Measurements from ENCODE around the gene IFITM10.
A peak's percentile ranks its signal among the peaks of the same experiment; 100 is the strongest.

IFITM10 gene

GRCh38 chr11:1714908-1715885 lies 35.2 kb downstream of the IFITM10 start:
- DNase-seq (ENCODE audit: low spot score): no peak

GRCh38 chr11:1708716-1709115 lies 41.7 kb downstream of the IFITM10 start:
- DNase-seq (ENCODE audit: low spot score): no peak

- no peak for DNase-seq (ENCODE audit: low spot score)
These were observed 42.6 kb downstream of the IFITM10 start for GRCh38 chr11:1707751-1708150.

GRCh38 chr11:1706634-1707400 lies 43.6 kb downstream of the IFITM10 start:
- DNase-seq (ENCODE audit: low spot score): no peak

- DNase-seq (ENCODE audit: low spot score): no peak
These were observed 45.0 kb downstream of the IFITM10 start for GRCh38 chr11:1705126-1706052.

GRCh38 chr11:1703146-1703545 lies 47.2 kb downstream of the IFITM10 start:
- no peak for DNase-seq (ENCODE audit: low spot score)

- no peak for DNase-seq (ENCODE audit: low spot score)
These were observed 47.9 kb downstream of the IFITM10 start for GRCh38 chr11:1702506-1702905.

- no peak for DNase-seq (ENCODE audit: low spot score)
These were observed 49.1 kb downstream of the IFITM10 start for GRCh38 chr11:1701091-1701807.

GRCh38 chr11:1699771-1700170 lies 50.6 kb downstream of the IFITM10 start:
- no peak for DNase-seq (ENCODE audit: low spot score)

- DNase-seq (ENCODE audit: low spot score): no peak
These were observed 53.5 kb downstream of the IFITM10 start, which contains the start of gene KRTAP5-6 for GRCh38 chr11:1696608-1697570. Gene KRTAP5-6 (plus strand): TSS chr11:1697195. CDS start chr11:1697246, 51 bp downstream.

GRCh38 chr11:1695548-1696108 lies 54.8 kb downstream of the IFITM10 start:
- DNase-seq (ENCODE audit: low spot score): no peak

GRCh38 chr11:1694846-1695547 lies 55.4 kb downstream of the IFITM10 start:
- no peak for DNase-seq (ENCODE audit: low spot score)

GRCh38 chr11:1694064-1694845 lies 56.1 kb downstream of the IFITM10 start:
- peak; percentile 78 for DNase-seq (ENCODE audit: low spot score)

- DNase-seq (ENCODE audit: low spot score): peak; percentile 74
These were observed 56.9 kb downstream of the IFITM10 start for GRCh38 chr11:1693327-1694063.

- DNase-seq (ENCODE audit: low spot score): no peak
These were observed 57.6 kb downstream of the IFITM10 start for GRCh38 chr11:1692708-1693326.

- DNase-seq (ENCODE audit: low spot score): no peak
These were observed 58.3 kb downstream of the IFITM10 start for GRCh38 chr11:1691878-1692707.
